ENCODE measurements around the gene CST11.

Gene CST11

GRCh38 chr20:23436681-23437080 is 16.0 kb downstream of the CST11 start:
- DNase-seq (ENCODE audit: low read depth), result no peak
- TF ChIP-seq, protein P1, sequence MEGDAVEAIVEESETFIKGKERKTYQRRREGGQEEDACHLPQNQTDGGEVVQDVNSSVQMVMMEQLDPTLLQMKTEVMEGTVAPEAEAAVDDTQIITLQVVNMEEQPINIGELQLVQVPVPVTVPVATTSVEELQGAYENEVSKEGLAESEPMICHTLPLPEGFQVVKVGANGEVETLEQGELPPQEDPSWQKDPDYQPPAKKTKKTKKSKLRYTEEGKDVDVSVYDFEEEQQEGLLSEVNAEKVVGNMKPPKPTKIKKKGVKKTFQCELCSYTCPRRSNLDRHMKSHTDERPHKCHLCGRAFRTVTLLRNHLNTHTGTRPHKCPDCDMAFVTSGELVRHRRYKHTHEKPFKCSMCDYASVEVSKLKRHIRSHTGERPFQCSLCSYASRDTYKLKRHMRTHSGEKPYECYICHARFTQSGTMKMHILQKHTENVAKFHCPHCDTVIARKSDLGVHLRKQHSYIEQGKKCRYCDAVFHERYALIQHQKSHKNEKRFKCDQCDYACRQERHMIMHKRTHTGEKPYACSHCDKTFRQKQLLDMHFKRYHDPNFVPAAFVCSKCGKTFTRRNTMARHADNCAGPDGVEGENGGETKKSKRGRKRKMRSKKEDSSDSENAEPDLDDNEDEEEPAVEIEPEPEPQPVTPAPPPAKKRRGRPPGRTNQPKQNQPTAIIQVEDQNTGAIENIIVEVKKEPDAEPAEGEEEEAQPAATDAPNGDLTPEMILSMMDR (conservative IDR thresholded peaks at IDR 0.05; ENCODE audit: low read depth, low read length), result no peak
- no peak overlapping the region for H3K4me3 ChIP-seq (ENCODE audit: low read length)

GRCh38 chr20:23435626-23436539 is 16.8 kb downstream of the CST11 start:
- H3K4me3 ChIP-seq (ENCODE audit: low read length), result no peak overlapping the region
- no peak for DNase-seq (ENCODE audit: low read depth)
- TF ChIP-seq, protein P1 (conservative IDR thresholded peaks at IDR 0.05; ENCODE audit: low read depth, low read length), result no peak

- DNase-seq (ENCODE audit: low read depth), result no peak
- TF ChIP-seq, protein P1 (conservative IDR thresholded peaks at IDR 0.05; ENCODE audit: low read depth, low read length), result no peak
- no peak overlapping the region for H3K4me3 ChIP-seq (ENCODE audit: low read length)
These were observed 18.0 kb downstream of the CST11 start for GRCh38 chr20:23434521-23435313.

- H3K4me3 ChIP-seq (ENCODE audit: low read length), result no peak overlapping the region
- no peak for DNase-seq (ENCODE audit: low read depth)
- TF ChIP-seq, protein P1 (conservative IDR thresholded peaks at IDR 0.05; ENCODE audit: low read depth, low read length), result no peak
These were observed 19.0 kb downstream of the CST11 start for GRCh38 chr20:23433628-23434027.

GRCh38 chr20:23425129-23425528 is 27.5 kb downstream of the CST11 start:
- TF ChIP-seq, protein P1 (conservative IDR thresholded peaks at IDR 0.05; ENCODE audit: low read depth, low read length), result no peak
- no peak for DNase-seq (ENCODE audit: low read depth)
- H3K4me3 ChIP-seq (ENCODE audit: low read length), result no peak overlapping the region

GRCh38 chr20:23420943-23421931 is 31.4 kb downstream of the CST11 start, which contains the start of gene NAPB:
Gene NAPB, minus strand, starts transcription at chr20:23421488. Its CDS starts 86 bp downstream, at chr20:23421402.
- TF ChIP-seq, protein P1 (conservative IDR thresholded peaks at IDR 0.05; ENCODE audit: low read depth, low read length), result peak; percentile 32
- H3K4me3 ChIP-seq (ENCODE audit: low read length), result peak within 1 kb of the TSS; percentile 87
- DNase-seq (ENCODE audit: low read depth), result peak; percentile 64

Data from retinal pigment epithelial cell (primary cell).